Left ventricle myocardium inferior (tissue), 1 donor: ENCODE data around the gene CDC42EP3. TPM values are rescaled to one million over a fixed set of nuclear protein-coding genes. Genes with fewer than 3 reads are reported as not detected.

Source experiments
- DNase-seq: peaks from one replicate; pipeline ENCODE4 v3.0.0-alpha.2; 2020
- H3K27ac ChIP-seq: fragments of 200-600 bp; replicated peaks from 2 replicates; pipeline ENCODE4 v1.8.0; 2021
- H3K27me3 ChIP-seq: fragments of 200-600 bp; 2 replicates; pipeline ENCODE4 v1.8.0; 2021; ENCODE audit warnings: low read depth
- H3K36me3 ChIP-seq: fragments of 200-600 bp; 2 replicates; pipeline ENCODE4 v1.8.0; 2021
- H3K4me1 ChIP-seq: fragments of 200-600 bp; 2 replicates; pipeline ENCODE4 v1.8.0; 2021
- H3K4me3 ChIP-seq: fragments of 200-600 bp; 2 replicates; pipeline ENCODE4 v1.8.0; 2021; ENCODE audit warnings: mild to moderate bottlenecking, moderate library complexity
- H3K9me3 ChIP-seq: fragments of 200-600 bp; replicated peaks from 2 replicates; pipeline ENCODE4 v1.8.0; 2021
- intact Hi-C: fragments of 100-400 bp; cut with micrococcal nuclease; formaldehyde crosslinking; loops from one replicate; pipeline ENCODE4 v1.11.0; 2022
- total RNA-seq: library from RNA; stranded (reverse); fragmentation: NEBNext Ultra II Directional; extraction: Animal tissue kit (Norgen Biotek cat#: 25700); gene quantifications from one replicate; pipeline ENCODE4 v1.2.1, GENCODE V29; 2021
- TF ChIP-seq, protein P1 (sequence below): fragments of 200-600 bp; IDR thresholded peaks from 2 replicates; pipeline ENCODE4 v1.8.0; 2021; ENCODE audit warnings: antibody characterized with exemption, mild to moderate bottlenecking, borderline replicate concordance
- donor health status: DM: no; HTN: yes; CAD: no; lungs with severe emphysema.

CDC42EP3 gene
- total RNA-seq, 1 donor from 2014 or later, result 81.9 TPM

DNA sequence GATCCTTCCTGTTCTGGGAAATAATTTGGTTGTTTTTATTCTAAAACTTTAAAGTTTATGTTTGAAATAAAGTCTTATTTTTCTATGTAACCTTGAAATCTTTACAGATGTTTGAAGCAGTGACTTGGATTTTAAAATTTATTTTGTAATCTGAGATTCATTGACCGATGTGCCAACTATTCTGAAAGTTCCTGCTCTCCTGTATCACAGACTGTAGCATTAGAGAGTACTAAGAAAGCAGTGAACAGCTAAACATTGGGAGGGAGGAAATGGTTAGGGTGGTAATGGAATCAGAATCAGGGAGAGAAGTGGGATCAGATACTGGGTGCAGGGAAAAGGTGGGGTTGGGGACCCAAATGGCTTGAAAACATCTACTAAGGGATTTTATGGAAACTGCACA lies 69.9 kb downstream of the CDC42EP3 start:
- TF ChIP-seq, protein P1, sequence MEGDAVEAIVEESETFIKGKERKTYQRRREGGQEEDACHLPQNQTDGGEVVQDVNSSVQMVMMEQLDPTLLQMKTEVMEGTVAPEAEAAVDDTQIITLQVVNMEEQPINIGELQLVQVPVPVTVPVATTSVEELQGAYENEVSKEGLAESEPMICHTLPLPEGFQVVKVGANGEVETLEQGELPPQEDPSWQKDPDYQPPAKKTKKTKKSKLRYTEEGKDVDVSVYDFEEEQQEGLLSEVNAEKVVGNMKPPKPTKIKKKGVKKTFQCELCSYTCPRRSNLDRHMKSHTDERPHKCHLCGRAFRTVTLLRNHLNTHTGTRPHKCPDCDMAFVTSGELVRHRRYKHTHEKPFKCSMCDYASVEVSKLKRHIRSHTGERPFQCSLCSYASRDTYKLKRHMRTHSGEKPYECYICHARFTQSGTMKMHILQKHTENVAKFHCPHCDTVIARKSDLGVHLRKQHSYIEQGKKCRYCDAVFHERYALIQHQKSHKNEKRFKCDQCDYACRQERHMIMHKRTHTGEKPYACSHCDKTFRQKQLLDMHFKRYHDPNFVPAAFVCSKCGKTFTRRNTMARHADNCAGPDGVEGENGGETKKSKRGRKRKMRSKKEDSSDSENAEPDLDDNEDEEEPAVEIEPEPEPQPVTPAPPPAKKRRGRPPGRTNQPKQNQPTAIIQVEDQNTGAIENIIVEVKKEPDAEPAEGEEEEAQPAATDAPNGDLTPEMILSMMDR, result no peak

DNA sequence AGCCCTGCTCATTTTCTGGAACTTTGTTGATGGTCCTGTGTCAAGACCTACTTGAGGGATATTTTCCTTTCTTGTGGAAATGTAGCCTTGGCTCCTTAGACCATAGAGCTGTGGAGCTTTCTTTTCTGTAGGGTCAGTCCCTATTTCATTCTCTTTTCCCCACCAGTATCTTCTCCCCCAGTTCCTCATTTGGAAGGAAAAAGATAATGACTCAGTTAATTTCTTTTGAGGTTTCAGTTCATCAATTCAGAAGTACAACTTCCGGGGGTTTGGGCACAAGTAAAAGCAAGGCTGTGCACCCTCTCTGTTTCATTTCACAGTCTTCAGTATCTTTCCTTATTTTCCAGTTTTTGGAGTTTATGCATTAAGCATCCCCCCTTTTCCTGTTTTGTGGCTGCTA lies 70.7 kb downstream of the CDC42EP3 start:
- intact Hi-C loops, result no loop called here
- Histone ChIP-seq H3K36me3 (no peaks in the 10 kb centered on the region), H3K4me3 (no peak overlapping the region), H3K9me3 (peaks cover 9% of the 10 kb centered on the region), H3K27me3 (no peaks in the 10 kb centered on the region), H3K27ac (no peak overlapping the region), H3K4me1 (no peaks in the 10 kb centered on the region)
- no peak for DNase-seq
- TF ChIP-seq, protein P1, result no peak

More for the DNA sequence above, 69.9 kb downstream of the CDC42EP3 start:
- Histone ChIP-seq H3K4me3 (no peak overlapping the region), H3K27me3 (no peaks in the 10 kb centered on the region), H3K9me3 (peaks cover 15% of the 10 kb centered on the region), H3K27ac (no peak overlapping the region), H3K4me1 (no peaks in the 10 kb centered on the region), H3K36me3 (no peaks in the 10 kb centered on the region)
- DNase-seq, result no peak
- intact Hi-C loops, result no loop called here

GRCh38 chr2:37599688-37600525 lies 71.5 kb downstream of the CDC42EP3 start:
- no peak overlapping the region for H3K4me3 ChIP-seq
- DNase-seq, result no peak

GRCh38 chr2:37593694-37594093 lies 77.7 kb downstream of the CDC42EP3 start:
- Histone ChIP-seq H3K36me3 (no peaks in the 10 kb centered on the region), H3K9me3 (peaks cover 24% of the 10 kb centered on the region), H3K4me1 (peaks cover 26% of the 10 kb centered on the region), H3K27ac (no peak overlapping the region), H3K4me3 (no peak overlapping the region), H3K27me3 (no peaks in the 10 kb centered on the region)
- TF ChIP-seq, protein P1, result no peak
- intact Hi-C loops, result no loop called here
- no peak for DNase-seq

More at GRCh38 chr2:37599688-37600525, 71.5 kb downstream of the CDC42EP3 start:
- H3K4me1 ChIP-seq, result no peaks in the 10 kb centered on the region
- H3K27ac ChIP-seq, result no peak overlapping the region
- no peaks in the 10 kb centered on the region for H3K27me3 ChIP-seq
- TF ChIP-seq, protein P1, result no peak
- H3K36me3 ChIP-seq, result no peaks in the 10 kb centered on the region
- H3K9me3 ChIP-seq, result peaks cover 9% of the 10 kb centered on the region
- intact Hi-C loops, result no loop called here

DNA sequence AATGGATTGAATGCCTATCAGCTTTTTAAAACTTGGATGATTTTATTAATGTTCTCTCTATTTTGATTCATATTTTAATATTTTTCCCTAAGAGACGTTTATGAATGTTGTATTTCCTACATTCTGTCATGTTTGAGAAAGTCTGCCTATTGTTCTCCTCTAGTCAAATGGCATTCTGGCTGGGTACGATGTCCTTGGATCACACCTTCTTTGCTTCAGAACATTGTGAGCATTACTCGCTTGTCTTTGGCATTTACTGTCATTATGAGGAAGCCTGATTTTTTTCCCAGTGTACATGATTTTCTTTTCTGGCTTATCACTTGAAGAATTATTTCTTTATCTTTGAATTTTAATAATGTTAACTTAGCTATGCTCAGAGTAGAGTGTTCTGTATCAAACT lies 78.4 kb downstream of the CDC42EP3 start:
- intact Hi-C loops, result no loop called here
- DNase-seq, result no peak
- no peak overlapping the region for H3K27ac ChIP-seq
- no peaks in the 10 kb centered on the region for H3K36me3 ChIP-seq
- no peak overlapping the region for H3K4me3 ChIP-seq
- no peaks in the 10 kb centered on the region for H3K27me3 ChIP-seq
- peaks cover 31% of the 10 kb centered on the region for H3K4me1 ChIP-seq
- peaks cover 24% of the 10 kb centered on the region for H3K9me3 ChIP-seq
- TF ChIP-seq, protein P1, result no peak
